Upper lobe of left lung (tissue), 4 donors: Measurements from ENCODE around the gene PROK2.

Experiments used
- CTCF ChIP-seq, 6 experiments: fragments of 450-650 bp in 4 of 6; fragments of 200-600 bp in 2 of 6; sonication (generic) in 2 of 6; IDR thresholded peaks; one replicate each; pipeline ENCODE4 v1.5.1; 2016 to 2019; ENCODE audit warnings: antibody characterized with exemption in 6 of 6
- POLR2A ChIP-seq, 4 donors: fragments of 450-650 bp; IDR thresholded peaks; one replicate each; pipeline ENCODE4 v1.5.1; 2016 to 2017; ENCODE audit warnings: antibody characterized with exemption in 4 of 4, mild to moderate bottlenecking in 2 of 4

- no peak for TF ChIP-seq CTCF (IDR thresholded peaks at IDR 0.05)
- TF ChIP-seq POLR2A (IDR thresholded peaks at IDR 0.05), result no peak
Measured at GRCh38 chr3:71789922-71790321, 5.0 kb upstream of the PROK2 start.
